KMS-11 (cell line): ENCODE results near the gene RAB5IF.

Source experiments
- H2AFZ ChIP-seq: fragments of 200-600 bp; sonication (generic); 2 replicates; pipeline ENCODE4 v1.6.1; 2016; ENCODE audit warnings: antibody characterized with exemption, mixed run types, low read depth
- H3K27ac ChIP-seq: fragments of 200-600 bp; sonication (generic); 2 replicates; pipeline ENCODE4 v1.6.1; 2016; ENCODE audit warnings: mild to moderate bottlenecking, mixed run types
- H3K27me3 ChIP-seq: fragments of 200-600 bp; sonication (generic); 2 replicates; pipeline ENCODE4 v1.6.1; 2017; ENCODE audit warnings: mild to moderate bottlenecking, low read depth, mixed run types, moderate library complexity; ENCODE audit not compliant: insufficient read depth
- H3K36me3 ChIP-seq: fragments of 200-600 bp; sonication (generic); 2 replicates; pipeline ENCODE4 v1.6.1; 2017; ENCODE audit warnings: mild to moderate bottlenecking, mixed run types; ENCODE audit not compliant: insufficient read depth
- H3K4me1 ChIP-seq: fragments of 200-600 bp; sonication (generic); 2 replicates; pipeline ENCODE4 v1.6.1; 2016; ENCODE audit warnings: mild to moderate bottlenecking, low read depth, mixed run types; ENCODE audit not compliant: poor library complexity, severe bottlenecking
- H3K4me2 ChIP-seq: fragments of 200-600 bp; sonication (generic); 2 replicates; pipeline ENCODE4 v1.7.0; 2016; ENCODE audit warnings: mild to moderate bottlenecking, mixed run types
- H3K4me3 ChIP-seq: fragments of 200-600 bp; sonication (generic); IDR thresholded peaks from 2 replicates; pipeline ENCODE4 v1.6.1; 2017; ENCODE audit warnings: low read depth, low read length, mixed read lengths; ENCODE audit not compliant: insufficient read depth
- H3K79me2 ChIP-seq: fragments of 200-600 bp; sonication (generic); 2 replicates; pipeline ENCODE4 v1.6.1; 2016; ENCODE audit warnings: low read depth, mixed run types; ENCODE audit not compliant: insufficient read depth
- H3K9ac ChIP-seq: fragments of 200-600 bp; sonication (generic); 2 replicates; pipeline ENCODE4 v1.6.1; 2016; ENCODE audit warnings: mild to moderate bottlenecking, mixed run types
- H4K20me1 ChIP-seq: fragments of 200-600 bp; sonication (generic); 2 replicates; pipeline ENCODE4 v1.6.1; 2016; ENCODE audit warnings: mild to moderate bottlenecking, mixed run types; ENCODE audit not compliant: insufficient read depth
- CTCF ChIP-seq: fragments of 200-600 bp; sonication (generic); conservative IDR thresholded peaks from 2 replicates; pipeline ENCODE4 v1.6.1; 2017; ENCODE audit warnings: low read depth, mild to moderate bottlenecking, antibody characterized with exemption, low read length, moderate library complexity, mixed read lengths

Gene RAB5IF

GRCh38 chr20:36578356-36579041 lies 27.1 kb upstream of the RAB5IF start:
- Histone ChIP-seq H3K4me3 (no peak overlapping the region), H3K27me3 (no peaks in the 10 kb centered on the region), H4K20me1 (peaks cover 21% of the 10 kb centered on the region), H3K4me2 (no peak overlapping the region), H3K36me3 (no peaks in the 10 kb centered on the region), H3K79me2 (peaks cover 52% of the 10 kb centered on the region), H2AFZ (no peak overlapping the region), H3K27ac (no peak overlapping the region), H3K4me1 (peaks cover 45% of the 10 kb centered on the region), H3K9ac (no peak overlapping the region)
- TF ChIP-seq CTCF = no peak

GRCh38 chr20:36579996-36580545 lies 25.5 kb upstream of the RAB5IF start:
- Histone ChIP-seq H3K4me2 (no peak overlapping the region), H3K9ac (no peak overlapping the region), H3K79me2 (peaks cover 45% of the 10 kb centered on the region), H4K20me1 (peaks cover 21% of the 10 kb centered on the region), H3K27ac (no peak overlapping the region), H3K4me3 (no peak overlapping the region), H2AFZ (no peak overlapping the region), H3K36me3 (no peaks in the 10 kb centered on the region), H3K4me1 (peaks cover 45% of the 10 kb centered on the region), H3K27me3 (no peaks in the 10 kb centered on the region)
- TF ChIP-seq CTCF = no peak

- Histone ChIP-seq H3K4me2 (no peak overlapping the region), H3K27me3 (no peaks in the 10 kb centered on the region), H3K27ac (no peak overlapping the region), H3K9ac (no peak overlapping the region), H3K4me1 (peaks cover 27% of the 10 kb centered on the region), H3K36me3 (no peaks in the 10 kb centered on the region), H3K4me3 (no peak overlapping the region), H3K79me2 (peaks cover 22% of the 10 kb centered on the region), H2AFZ (no peak overlapping the region), H4K20me1 (peaks cover 8% of the 10 kb centered on the region)
- no peak for TF ChIP-seq CTCF
Observed at GRCh38 chr20:36582322-36582721, 23.3 kb upstream of the RAB5IF start.

- H2AFZ ChIP-seq = no peak overlapping the region
- no peak overlapping the region for H3K9ac ChIP-seq
- H3K4me3 ChIP-seq = no peak overlapping the region
- H4K20me1 ChIP-seq = peaks cover 5% of the 10 kb centered on the region
- no peaks in the 10 kb centered on the region for H3K27me3 ChIP-seq
- no peak overlapping the region for H3K27ac ChIP-seq
- no peak for TF ChIP-seq CTCF
- no peaks in the 10 kb centered on the region for H3K36me3 ChIP-seq
- no peak overlapping the region for H3K4me2 ChIP-seq
- H3K79me2 ChIP-seq = peaks cover 17% of the 10 kb centered on the region
- H3K4me1 ChIP-seq = peaks cover 23% of the 10 kb centered on the region
Observed at GRCh38 chr20:36582821-36583220, 22.8 kb upstream of the RAB5IF start.
